HepG2 (cell line): ENCODE data around the gene GLE1. TPM values are rescaled to one million over a fixed set of nuclear protein-coding genes. Genes with fewer than 3 reads are reported as not detected.

Experiments used
- ARNTL ChIP-seq: sonication (generic); formaldehyde crosslinking; IDR thresholded peaks from 2 replicates; pipeline ENCODE4 v1.4.0; 2020; ENCODE audit warnings: mild to moderate bottlenecking, missing genetic modification reagents
- CHCHD3 ChIP-seq: sonication (generic); formaldehyde crosslinking; IDR thresholded peaks from 2 replicates; pipeline ENCODE4 v1.8.0; 2022; ENCODE audit warnings: mild to moderate bottlenecking, missing genetic modification reagents, moderate library complexity
- IKZF5 ChIP-seq: IDR thresholded peaks from 2 replicates; pipeline ENCODE4 v1.6.1; 2018; ENCODE audit warnings: missing genetic modification reagents, mild to moderate bottlenecking, missing compliant biosample characterization
- ISL2 ChIP-seq: sonication (generic); formaldehyde crosslinking; IDR thresholded peaks from 2 replicates; pipeline ENCODE4 v1.5.0; 2020; ENCODE audit warnings: missing genetic modification reagents
- MATR3 ChIP-seq: sonication (generic); formaldehyde crosslinking; IDR thresholded peaks from 2 replicates; pipeline ENCODE4 v1.4.0; 2020; ENCODE audit warnings: missing genetic modification reagents
- MBD4 ChIP-seq: IDR thresholded peaks from 2 replicates; pipeline ENCODE4 v1.6.1; 2012; ENCODE audit warnings: low read length, inconsistent platforms, borderline replicate concordance
- NFIB ChIP-seq: sonication (generic); formaldehyde crosslinking; IDR thresholded peaks from 2 replicates; pipeline ENCODE4 v1.9.0; 2021; ENCODE audit warnings: missing genetic modification reagents, mild to moderate bottlenecking, borderline replicate concordance
- POLR2A ChIP-seq, 2 experiments: IDR thresholded peaks; 2 replicates each; pipeline ENCODE4 v1.6.1; 2011; ENCODE audit warnings: low read depth in 2 of 2, low read length in 2 of 2, mild to moderate bottlenecking in 1 of 2, moderate library complexity in 1 of 2; ENCODE audit not compliant: insufficient read depth in 1 of 2
- STAG1 ChIP-seq: sonication (generic); formaldehyde crosslinking; IDR thresholded peaks from 2 replicates; pipeline ENCODE4 v1.4.0; 2020; ENCODE audit warnings: missing genetic modification reagents
- TAF1 ChIP-seq: sonication (generic); formaldehyde crosslinking; IDR thresholded peaks from 2 replicates; pipeline ENCODE4 v1.4.0; 2020; ENCODE audit warnings: missing genetic modification reagents
- TEAD3 ChIP-seq: optimal IDR thresholded peaks from 2 replicates; pipeline ENCODE3; 2016; ENCODE audit warnings: borderline replicate concordance
- ZBTB39 ChIP-seq: sonication (generic); formaldehyde crosslinking; IDR thresholded peaks from 2 replicates; pipeline ENCODE4 v1.5.0; 2020; ENCODE audit warnings: missing genetic modification reagents
- ZBTB7B ChIP-seq: sonication (generic); formaldehyde crosslinking; IDR thresholded peaks from 2 replicates; pipeline ENCODE4 v1.4.0; 2020; ENCODE audit warnings: missing genetic modification reagents
- ZEB1 ChIP-seq: IDR thresholded peaks from 2 replicates; pipeline ENCODE4 v1.6.1; 2012; ENCODE audit warnings: mild to moderate bottlenecking, low read depth, inconsistent platforms; ENCODE audit not compliant: insufficient replicate concordance
- ZNF143 ChIP-seq: sonication (generic); formaldehyde crosslinking; IDR thresholded peaks from 2 replicates; pipeline ENCODE4 v1.4.0; 2020; ENCODE audit warnings: missing genetic modification reagents
- ZNF292 ChIP-seq: sonication (generic); formaldehyde crosslinking; IDR thresholded peaks from 2 replicates; pipeline ENCODE4 v1.8.1; 2022; ENCODE audit warnings: mild to moderate bottlenecking, low read depth, missing genetic modification reagents, borderline replicate concordance
- ZNF577 ChIP-seq: sonication (generic); formaldehyde crosslinking; IDR thresholded peaks from 2 replicates; pipeline ENCODE4 v1.4.0; 2020; ENCODE audit warnings: mild to moderate bottlenecking, low read depth, missing genetic modification reagents, borderline replicate concordance
- ZNF740 ChIP-seq: sonication (generic); formaldehyde crosslinking; IDR thresholded peaks from 2 replicates; pipeline ENCODE4 v1.4.0; 2020; ENCODE audit warnings: missing genetic modification reagents
- ZNF773 ChIP-seq: sonication (generic); formaldehyde crosslinking; IDR thresholded peaks from 2 replicates; pipeline ENCODE4 v1.4.0; 2020; ENCODE audit warnings: missing genetic modification reagents, borderline replicate concordance
- ZNF788 ChIP-seq: sonication (generic); formaldehyde crosslinking; IDR thresholded peaks from 2 replicates; pipeline ENCODE4 v1.5.0; 2020; ENCODE audit warnings: mild to moderate bottlenecking, missing genetic modification reagents, borderline replicate concordance
- ZSCAN21 ChIP-seq: sonication (generic); formaldehyde crosslinking; IDR thresholded peaks from 2 replicates; pipeline ENCODE4 v1.8.0; 2022; ENCODE audit warnings: mild to moderate bottlenecking, missing genetic modification reagents, moderate library complexity, borderline replicate concordance
- polyA plus RNA-seq, 8 experiments: library from polyadenylated mRNA; depleted of rRNA in 3 of 8; stranded (reverse) in 7 of 8; unstranded in 1 of 8; fragments of >200 nt; fragmentation: Illumina TruSeq in 4 of 8; extraction: Trizol in 4 of 8; gene quantifications; 2 replicates each; pipeline versions ENCODE4 v1.2.1 to v1.2.3, GENCODE V29; 2011 to 2016; ENCODE audit warnings: low read depth in 4 of 8, missing spikeins in 1 of 8, mixed read lengths in 1 of 8; ENCODE audit not compliant: insufficient read depth in 1 of 8
- total RNA-seq, 5 experiments: library from RNA; depleted of rRNA; stranded (reverse); fragments of >200 nt; fragmentation: Illumina TruSeq; extraction: Trizol; gene quantifications; 2 replicates each; pipeline ENCODE4 v1.2.3, GENCODE V29; 2016; ENCODE audit warnings: low read depth in 1 of 5
- TF ChIP-seq, protein P1 (sequence below): IDR thresholded peaks from 2 replicates; pipeline ENCODE4 v1.6.1; 2016; ENCODE audit warnings: missing compliant biosample characterization, missing genetic modification reagents, borderline replicate concordance
- TF ChIP-seq, protein P2 (sequence below), 2 experiments: sonication (generic) in 1 of 2; formaldehyde crosslinking in 1 of 2; IDR thresholded peaks; 2 replicates each; pipeline versions ENCODE4 v1.4.0 to v1.6.1; 2018 to 2020; ENCODE audit warnings: missing genetic modification reagents in 2 of 2, borderline replicate concordance in 1 of 2, low read depth in 1 of 2, mild to moderate bottlenecking in 1 of 2, missing biosample characterization in 1 of 2
- TF ChIP-seq, protein P3 (sequence below): IDR thresholded peaks from 2 replicates; pipeline ENCODE4 v1.6.1; 2016; ENCODE audit warnings: low read depth, borderline replicate concordance

Gene GLE1
- total and polyA plus RNA-seq, 2 of the 13 experiments (the other 11 are each of a cell fraction or from before 2014, with no cell fraction given) = 14.7 to 28.8 TPM

DNA sequence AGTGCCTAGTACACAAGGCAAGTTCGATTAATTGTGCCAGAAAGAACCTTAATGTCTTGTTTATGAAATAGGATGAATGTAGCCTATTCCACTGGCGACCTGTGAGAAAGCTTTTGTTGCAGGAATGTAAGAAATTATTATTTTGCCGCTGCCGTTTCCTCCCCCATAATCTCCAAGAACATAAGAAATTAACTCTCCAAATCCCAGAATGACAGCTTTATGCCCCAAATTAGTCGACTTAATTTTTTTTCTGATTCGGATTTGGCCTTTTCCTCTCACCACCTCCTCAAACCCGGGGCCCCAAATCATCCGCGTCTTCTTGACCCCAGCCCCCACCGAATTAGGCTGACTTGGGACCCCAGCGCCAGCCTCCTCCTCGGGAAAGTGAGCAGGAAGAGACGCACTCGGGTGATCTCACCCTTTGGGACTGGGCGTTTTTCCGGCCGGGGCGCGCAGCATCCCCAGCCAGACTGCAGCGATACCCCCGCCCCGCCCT, 47.2 kb downstream of the GLE1 start (continued):
- TF ChIP-seq ZBTB39 = no peak
- TF ChIP-seq CHCHD3 (CRISPR knock-in tag) = no peak
- no peak for TF ChIP-seq ZNF577 (CRISPR knock-in tag)
- 0 out of 2 replicates have a peak, but pooled peaks have one; percentile 48 for TF ChIP-seq ZNF740 (CRISPR knock-in tag)
- TF ChIP-seq, protein P1, sequence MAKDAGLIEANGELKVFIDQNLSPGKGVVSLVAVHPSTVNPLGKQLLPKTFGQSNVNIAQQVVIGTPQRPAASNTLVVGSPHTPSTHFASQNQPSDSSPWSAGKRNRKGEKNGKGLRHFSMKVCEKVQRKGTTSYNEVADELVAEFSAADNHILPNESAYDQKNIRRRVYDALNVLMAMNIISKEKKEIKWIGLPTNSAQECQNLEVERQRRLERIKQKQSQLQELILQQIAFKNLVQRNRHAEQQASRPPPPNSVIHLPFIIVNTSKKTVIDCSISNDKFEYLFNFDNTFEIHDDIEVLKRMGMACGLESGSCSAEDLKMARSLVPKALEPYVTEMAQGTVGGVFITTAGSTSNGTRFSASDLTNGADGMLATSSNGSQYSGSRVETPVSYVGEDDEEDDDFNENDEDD = no peak
- TF ChIP-seq ISL2 (CRISPR knock-in tag) = peak; percentile 22; the same call in 1 of the 2 replicates
- TF ChIP-seq POLR2A (IDR thresholded peaks at IDR 0.05; ENCODE audit: insufficient read depth in 1 of 2, low read depth in 2 of 2, low read length in 2 of 2) = no peak
- no peak for TF ChIP-seq NFIB (CRISPR knock-in tag)
- TF ChIP-seq ZBTB7B (CRISPR knock-in tag) = no peak
- peak; percentile 8 for TF ChIP-seq ZEB1
- 0 out of 2 replicates have a peak, but pooled peaks have one; percentile 5 for TF ChIP-seq IKZF5 (CRISPR knock-in tag)
- no peak for TF ChIP-seq ZNF788 (CRISPR knock-in tag)
- no peak for TF ChIP-seq TAF1 (CRISPR knock-in tag)
- TF ChIP-seq MATR3 = no peak
- TF ChIP-seq ZNF143 = no peak
- no peak for TF ChIP-seq ARNTL (CRISPR knock-in tag)
- TF ChIP-seq ZNF292 (CRISPR knock-in tag) = no peak
- TF ChIP-seq, protein P2, sequence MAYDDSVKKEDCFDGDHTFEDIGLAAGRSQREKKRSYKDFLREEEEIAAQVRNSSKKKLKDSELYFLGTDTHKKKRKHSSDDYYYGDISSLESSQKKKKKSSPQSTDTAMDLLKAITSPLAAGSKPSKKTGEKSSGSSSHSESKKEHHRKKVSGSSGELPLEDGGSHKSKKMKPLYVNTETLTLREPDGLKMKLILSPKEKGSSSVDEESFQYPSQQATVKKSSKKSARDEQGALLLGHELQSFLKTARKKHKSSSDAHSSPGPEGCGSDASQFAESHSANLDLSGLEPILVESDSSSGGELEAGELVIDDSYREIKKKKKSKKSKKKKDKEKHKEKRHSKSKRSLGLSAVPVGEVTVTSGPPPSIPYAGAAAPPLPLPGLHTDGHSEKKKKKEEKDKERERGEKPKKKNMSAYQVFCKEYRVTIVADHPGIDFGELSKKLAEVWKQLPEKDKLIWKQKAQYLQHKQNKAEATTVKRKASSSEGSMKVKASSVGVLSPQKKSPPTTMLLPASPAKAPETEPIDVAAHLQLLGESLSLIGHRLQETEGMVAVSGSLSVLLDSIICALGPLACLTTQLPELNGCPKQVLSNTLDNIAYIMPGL (CRISPR knock-in tag; IDR thresholded peaks at IDR 0.05; ENCODE audit: borderline replicate concordance in 1 of 2, low read depth in 1 of 2) = no peak
- no peak for TF ChIP-seq MBD4
- no peak for TF ChIP-seq ZNF773
- TF ChIP-seq, protein P3, sequence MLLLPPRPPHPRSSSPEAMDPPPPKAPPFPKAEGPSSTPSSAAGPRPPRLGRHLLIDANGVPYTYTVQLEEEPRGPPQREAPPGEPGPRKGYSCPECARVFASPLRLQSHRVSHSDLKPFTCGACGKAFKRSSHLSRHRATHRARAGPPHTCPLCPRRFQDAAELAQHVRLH (CRISPR knock-in tag) = no peak
- no peak for TF ChIP-seq TEAD3 (CRISPR knock-in tag)
- 0 out of 2 replicates have a peak, but pooled peaks have one; percentile 3 for TF ChIP-seq ZSCAN21 (CRISPR knock-in tag)
- no peak for TF ChIP-seq STAG1
